Vagina (tissue), 2 donors: ENCODE results near the gene EFCAB11.

Experiments used
- CTCF ChIP-seq, 3 experiments: fragments of 450-650 bp in 2 of 3; fragments of 200-600 bp in 1 of 3; sonication (generic) in 1 of 3; IDR thresholded peaks; one replicate each; pipeline ENCODE4 v1.5.1; 2017 to 2019; ENCODE audit warnings: antibody characterized with exemption in 3 of 3, mild to moderate bottlenecking in 2 of 3, moderate library complexity in 2 of 3
- POLR2A ChIP-seq, 2 donors: fragments of 450-650 bp; IDR thresholded peaks; one replicate each; pipeline ENCODE4 v1.6.1; 2017; ENCODE audit warnings: antibody characterized with exemption in 2 of 2, mild to moderate bottlenecking in 2 of 2, moderate library complexity in 2 of 2
- POLR2AphosphoS5 ChIP-seq, 2 donors: sonication (generic); formaldehyde crosslinking; IDR thresholded peaks; one replicate each; pipeline ENCODE4 v1.9.0; 2017; ENCODE audit warnings: antibody characterized with exemption in 2 of 2, mild to moderate bottlenecking in 2 of 2, low read depth in 1 of 2; ENCODE audit not compliant: insufficient read depth in 1 of 2

DNA sequence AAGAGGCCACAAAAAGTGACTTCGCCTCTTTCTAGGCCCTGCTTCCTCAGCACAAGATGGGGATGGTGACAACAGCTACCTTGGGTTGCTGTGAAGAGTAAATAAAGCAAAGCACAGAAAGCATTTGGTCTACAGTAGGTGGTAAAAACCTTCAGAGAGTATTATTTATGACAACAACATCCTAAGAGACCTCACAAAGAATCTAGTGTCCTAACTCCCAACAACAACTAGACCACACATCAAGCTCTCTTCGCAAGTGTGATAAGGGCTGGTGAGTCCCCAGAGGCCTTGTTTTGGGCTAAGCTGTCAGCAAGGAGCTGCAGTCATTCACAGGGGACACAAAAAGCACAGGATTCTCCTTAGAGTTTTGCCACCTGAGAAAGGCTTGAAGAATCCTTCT, 84.9 kb downstream of the EFCAB11 start:
- TF ChIP-seq POLR2AphosphoS5 (IDR thresholded peaks at IDR 0.05; ENCODE audit: insufficient read depth in 1 of 2, low read depth in 1 of 2), result no peak
- TF ChIP-seq POLR2A (IDR thresholded peaks at IDR 0.05), result no peak
- no peak for TF ChIP-seq CTCF (IDR thresholded peaks at IDR 0.05)
